Neural progenitor cell (in vitro differentiated cells): ENCODE measurements around the gene KAZN.

Experiments used
- CTCF ChIP-seq: fragments of 200-600 bp; sonication (generic); IDR thresholded peaks from 2 replicates; pipeline ENCODE4 v1.5.1; 2017; ENCODE audit warnings: antibody characterized with exemption, mild to moderate bottlenecking
- EZH2 ChIP-seq: fragments of 200-600 bp; sonication (generic); IDR thresholded peaks from 2 replicates; pipeline ENCODE4 v1.6.1; 2017; ENCODE audit warnings: antibody characterized with exemption, mild to moderate bottlenecking, moderate library complexity
- EZH2phosphoT487 ChIP-seq: fragments of 200-600 bp; sonication (generic); IDR thresholded peaks from 2 replicates; pipeline ENCODE4 v1.6.1; 2017; ENCODE audit warnings: antibody characterized with exemption

DNA sequence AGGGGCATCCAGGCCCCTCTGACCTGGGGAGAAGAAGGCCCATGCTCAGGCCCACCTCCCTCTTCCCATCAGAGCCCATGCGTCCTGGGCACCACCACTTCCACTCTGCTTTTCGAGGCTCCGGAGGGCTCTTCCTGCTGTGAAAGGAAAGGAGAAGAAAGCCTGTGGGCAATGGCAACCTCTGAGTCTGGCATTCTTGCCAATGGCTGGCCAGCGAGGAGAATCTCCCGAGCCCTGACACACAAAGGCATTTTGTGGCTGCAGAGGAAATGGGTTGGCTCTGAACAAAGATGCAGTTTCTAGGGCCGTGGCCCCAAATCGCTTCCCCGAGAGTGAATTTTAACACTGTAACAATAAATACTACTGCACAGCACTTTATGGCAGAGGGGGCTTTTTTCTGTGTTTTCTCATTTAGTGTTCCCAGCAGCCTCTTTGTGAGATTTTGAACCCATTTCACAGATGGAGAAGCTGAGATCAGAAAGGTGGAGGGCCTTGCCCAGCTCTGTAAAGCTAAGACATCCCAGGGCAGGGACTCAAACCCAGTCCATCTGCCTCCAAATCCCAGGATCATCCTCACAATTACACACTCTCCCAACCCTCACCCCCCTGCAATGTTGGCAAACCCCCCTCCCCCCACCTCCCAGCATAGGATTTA, 519.3 kb downstream of the KAZN start:
- TF ChIP-seq CTCF (no peak), EZH2 (no peak), EZH2phosphoT487 (no peak)
